Small intestine (tissue), 7 donors: ENCODE data around the gene NOL9. TPM values are rescaled to one million over a fixed set of nuclear protein-coding genes. Genes with fewer than 3 reads are reported as not detected.

Experiments
- DNase-seq, 2 donors: peaks; one replicate each; pipeline versions ENCODE4 v3.0.0 to v3.0.0-alpha.2; 2013
- FAIRE-seq: peaks from 2 replicates; lab custom pipeline; 2012; peaks lifted over from hg19 to GRCh38; lab: Jason Lieb, UNC
- H3K27ac ChIP-seq, 3 donors: one replicate each; pipeline ENCODE4 v1.5.1; 2013; ENCODE audit warnings: low read length in 2 of 3, mild to moderate bottlenecking in 2 of 3, control low read depth in 1 of 3, inconsistent platforms in 1 of 3, low read depth in 1 of 3, moderate library complexity in 1 of 3
- H3K27me3 ChIP-seq, 3 donors: one replicate each; pipeline ENCODE4 v1.6.1; 2013; ENCODE audit warnings: low read length in 3 of 3, inconsistent platforms in 1 of 3; ENCODE audit not compliant: control insufficient read depth in 3 of 3, insufficient read depth in 3 of 3
- H3K36me3 ChIP-seq, 3 donors: one replicate each; pipeline ENCODE4 v1.6.1; 2013; ENCODE audit warnings: low read length in 3 of 3, inconsistent platforms in 1 of 3, low read depth in 1 of 3, mild to moderate bottlenecking in 1 of 3, moderate library complexity in 1 of 3; ENCODE audit not compliant: control insufficient read depth in 3 of 3, insufficient read depth in 2 of 3
- H3K4me1 ChIP-seq, 3 donors: one replicate each; pipeline ENCODE4 v1.6.1; 2013; ENCODE audit warnings: low read length in 2 of 3, inconsistent platforms in 1 of 3, low read depth in 1 of 3, mild to moderate bottlenecking in 1 of 3, moderate library complexity in 1 of 3; ENCODE audit not compliant: control insufficient read depth in 3 of 3, insufficient read depth in 2 of 3
- H3K4me3 ChIP-seq, 3 donors: one replicate each; pipeline ENCODE4 v1.5.1; 2013; ENCODE audit warnings: low read length in 3 of 3, control low read depth in 1 of 3, inconsistent platforms in 1 of 3, low read depth in 1 of 3, mild to moderate bottlenecking in 1 of 3, moderate library complexity in 1 of 3
- H3K9me3 ChIP-seq, 2 donors: one replicate each; pipeline ENCODE4 v1.6.1; 2013; ENCODE audit warnings: low read depth in 1 of 2, low read length in 1 of 2; ENCODE audit not compliant: control insufficient read depth in 2 of 2, insufficient read depth in 1 of 2
- WGBS, 3 donors: extraction: QIAGEN DNeasy Blood & Tissue Kit; methylation state at CpG; one replicate each; pipeline ENCODE4 v1.1.7; 2013; 5-methylcytosine and 5-hydroxymethylcytosine counted together
- polyA plus RNA-seq, 4 donors: library from polyadenylated mRNA; stranded (reverse) in 3 of 4; unstranded in 1 of 4; fragments of 200-250 nt in 3 of 4; fragments of 120-200 nt in 1 of 4; gene quantifications; one replicate each; pipeline versions ENCODE4 v1.2.1 to v1.2.3, GENCODE V29; 2013
- donor health status: healthy with polysubstance abuse.
- donor health status: control.
- donor health status: control.
- donor health status: Bipolar disorder and iron deficiency.
- donor health status: healthy.

The NOL9 gene
- polyA plus RNA-seq, 4 donors: 1.6 to 12.1 (median 3.9) TPM

DNA sequence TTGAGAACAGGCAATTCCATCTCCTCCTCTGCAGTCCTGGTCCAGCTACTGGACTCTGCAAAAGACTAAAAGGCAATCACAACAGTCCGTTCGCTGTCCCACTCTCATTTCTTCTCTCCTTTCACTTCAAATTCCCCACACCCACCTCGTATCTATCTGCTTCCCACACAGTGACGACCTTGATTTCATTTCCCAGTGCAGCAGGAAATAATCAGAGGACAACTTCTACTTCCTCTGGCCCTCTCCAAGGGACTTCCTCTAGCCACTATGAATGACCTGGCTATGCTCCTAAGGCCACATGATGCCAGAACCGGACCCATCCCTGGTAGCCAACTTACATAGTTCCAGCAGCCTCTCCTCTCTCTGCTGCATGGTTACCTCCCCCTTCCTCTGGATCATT, 8.0 kb downstream of the NOL9 start:
- H3K9me3 ChIP-seq: no peaks in the 10 kb centered on the region
- no peak overlapping the region for H3K27ac ChIP-seq
- no peak for FAIRE-seq
- H3K4me1 ChIP-seq: no peaks in the 10 kb centered on the region
- 71 to 84% (median 76%) methylated on average over 5 of the region's 5 CpGs for WGBS, 3 donors
- no peak for DNase-seq
- peaks cover 6 to 62% (median 7%) of the 10 kb centered on the region in 3 donors for H3K36me3 ChIP-seq
- H3K27me3 ChIP-seq: no peaks in the 10 kb centered on the region
- H3K4me3 ChIP-seq: no peak overlapping the region

DNA sequence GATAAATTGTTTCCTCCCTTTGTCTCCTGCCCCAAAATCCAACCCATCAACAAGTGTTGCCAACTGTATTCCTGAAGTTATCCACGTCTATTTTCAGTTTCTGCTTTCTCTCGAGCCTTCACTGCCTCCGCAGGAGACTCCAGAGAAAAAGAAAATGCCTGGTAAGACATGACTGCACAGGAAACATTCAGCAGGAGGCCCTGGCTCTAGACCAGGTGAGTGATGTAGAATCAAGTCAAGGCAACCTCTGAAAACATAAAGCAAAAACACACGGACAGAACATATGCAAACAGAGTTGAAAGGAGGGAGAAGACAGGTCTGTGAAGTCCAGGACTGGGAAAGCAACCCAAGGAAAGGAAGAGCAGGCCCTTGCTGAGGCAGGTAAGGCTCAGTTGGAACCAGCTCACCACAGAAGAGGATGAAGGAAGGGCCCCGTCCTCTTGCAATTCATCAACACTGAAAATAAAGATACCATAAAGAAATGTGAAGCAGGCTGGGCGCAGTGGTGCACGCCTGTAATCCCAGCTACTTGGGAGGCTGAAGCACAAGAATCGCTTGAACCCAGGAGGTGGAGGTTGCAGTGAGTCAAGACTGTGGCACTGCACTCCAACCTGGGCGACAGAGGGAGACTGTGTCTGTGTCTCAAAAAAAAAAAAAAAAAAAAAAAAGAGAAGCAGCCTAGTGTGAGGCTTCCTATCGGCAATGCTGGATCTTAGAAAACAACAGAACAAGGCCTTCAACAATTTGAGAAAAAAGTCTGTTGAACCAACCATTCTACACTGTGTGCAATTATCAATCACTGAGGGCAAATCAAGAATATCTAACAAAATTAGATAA, 8.8 kb downstream of the NOL9 start:
- DNase-seq: no peak
- Histone ChIP-seq H3K4me3 (no peak overlapping the region), H3K27ac (no peak overlapping the region), H3K9me3 (no peaks in the 10 kb centered on the region), H3K4me1 (no peaks in the 10 kb centered on the region), H3K36me3 (peaks cover 6 to 62% (median 12%) of the 10 kb centered on the region in 3 donors), H3K27me3 (no peaks in the 10 kb centered on the region)
- 68 to 80% (median 70%) methylated on average over 10 of the region's 10 CpGs for WGBS, 3 donors
- FAIRE-seq: no peak

DNA sequence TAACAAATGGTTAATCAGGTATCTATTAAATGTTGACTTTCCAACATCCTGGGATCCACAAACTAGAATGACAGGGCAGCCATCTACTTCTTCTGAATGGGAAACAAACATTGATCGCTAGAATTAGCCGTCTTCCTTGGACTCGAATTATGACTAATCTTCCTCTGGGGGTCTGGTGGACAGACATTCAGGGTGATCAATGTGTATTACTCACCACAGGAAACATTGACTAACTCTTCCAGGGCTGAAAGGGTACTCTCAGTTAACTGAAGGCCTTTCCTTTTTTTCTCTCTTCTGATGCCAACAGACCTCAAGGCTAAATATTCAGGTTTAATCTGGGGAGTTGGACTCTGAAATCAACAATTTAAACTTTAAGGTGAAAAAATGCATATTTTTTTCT, 9.5 kb downstream of the NOL9 start:
- Histone ChIP-seq H3K4me1 (no peaks in the 10 kb centered on the region), H3K27me3 (no peaks in the 10 kb centered on the region), H3K36me3 (peaks cover 3 to 61% (median 15%) of the 10 kb centered on the region in 3 donors), H3K9me3 (no peaks in the 10 kb centered on the region), H3K4me3 (no peak overlapping the region), H3K27ac (no peak overlapping the region)
- no peak for FAIRE-seq
- WGBS, 3 donors: 79 to 91% (median 79%) methylated on average over 3 of the region's 3 CpGs
- DNase-seq: no peak

DNA sequence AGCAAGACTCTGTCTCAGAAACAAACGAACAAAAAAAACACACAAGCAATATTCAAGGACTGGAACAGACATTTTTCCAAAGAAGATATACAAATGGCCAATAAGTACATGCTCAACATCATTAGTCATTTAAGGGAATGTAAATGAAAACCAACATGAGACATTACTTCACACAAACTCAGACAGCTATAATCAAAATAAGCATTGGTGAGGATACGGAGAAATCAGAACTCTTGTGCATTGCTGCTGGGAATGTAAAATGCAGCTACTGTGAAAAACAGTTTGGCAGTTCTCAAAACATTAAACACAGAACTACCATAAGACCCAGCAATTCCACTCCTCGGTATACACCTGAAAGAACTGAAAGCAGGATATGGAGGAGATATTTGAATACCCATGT, 15.4 kb downstream of the NOL9 start:
- 61 to 69% (median 61%) methylated on average over 3 of the region's 3 CpGs for WGBS, 3 donors
- H3K36me3 ChIP-seq: peaks cover 5 to 37% (median 7%) of the 10 kb centered on the region in 3 donors
- H3K4me3 ChIP-seq: no peak overlapping the region
- no peaks in the 10 kb centered on the region for H3K9me3 ChIP-seq
- no peak overlapping the region for H3K27ac ChIP-seq
- no peaks in the 10 kb centered on the region for H3K27me3 ChIP-seq
- DNase-seq: no peak
- no peak for FAIRE-seq
- H3K4me1 ChIP-seq: no peaks in the 10 kb centered on the region

DNA sequence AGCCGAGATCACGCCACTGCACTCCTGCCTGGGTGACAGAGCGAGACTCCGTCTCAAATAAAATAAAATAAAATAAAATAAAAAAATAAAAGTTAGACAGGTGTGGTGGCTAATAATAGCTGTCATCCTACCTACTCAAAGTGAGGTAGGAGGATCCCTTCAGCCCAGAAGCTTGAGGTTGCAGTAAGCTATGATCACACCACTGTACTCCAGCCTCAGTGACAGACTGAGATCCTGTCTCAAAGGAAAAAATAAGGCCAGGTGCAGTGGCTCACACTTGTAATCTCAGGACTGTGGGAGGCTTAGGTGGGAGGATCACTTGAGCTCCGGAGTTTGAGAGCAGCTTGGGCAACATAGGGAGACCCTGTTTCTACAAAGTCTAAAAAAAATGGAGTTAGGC, 18.0 kb downstream of the NOL9 start:
- Histone ChIP-seq H3K36me3 (peaks cover 12 to 42% (median 13%) of the 10 kb centered on the region in 3 donors), H3K4me1 (no peaks in the 10 kb centered on the region), H3K27me3 (no peaks in the 10 kb centered on the region), H3K9me3 (no peaks in the 10 kb centered on the region), H3K27ac (no peak overlapping the region), H3K4me3 (no peak overlapping the region)
- no peak for DNase-seq
- 76 to 88% (median 87%) methylated on average over 5 of the region's 5 CpGs for WGBS, 3 donors
- FAIRE-seq: no peak

DNA sequence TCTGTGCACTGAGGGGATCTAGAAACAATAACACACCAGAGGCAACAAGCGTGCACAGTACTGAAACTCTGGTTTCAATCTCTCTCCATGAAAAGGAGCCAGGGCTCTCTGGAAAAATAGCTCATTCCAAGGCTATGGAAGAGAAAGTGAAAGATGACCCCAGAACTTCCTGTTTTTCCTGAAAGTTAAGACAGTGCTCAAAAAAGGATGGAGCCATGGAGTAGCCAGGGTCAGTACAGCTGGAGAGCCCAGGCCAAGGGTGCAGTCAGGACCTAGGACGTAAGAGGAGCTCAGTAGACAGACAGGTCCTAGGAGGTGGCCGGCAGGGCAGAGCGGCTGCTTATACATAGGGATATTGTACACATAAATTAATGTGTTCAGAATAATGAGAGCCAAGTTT, 19.1 kb downstream of the NOL9 start:
- WGBS, 3 donors: 91 to 96% (median 91%) methylated on average over 4 of the region's 4 CpGs
- no peak for DNase-seq
- H3K27ac ChIP-seq: no peak overlapping the region
- no peak for FAIRE-seq
- H3K9me3 ChIP-seq: no peaks in the 10 kb centered on the region
- H3K36me3 ChIP-seq: peaks cover 5 to 39% (median 12%) of the 10 kb centered on the region in 3 donors
- no peaks in the 10 kb centered on the region for H3K4me1 ChIP-seq
- no peaks in the 10 kb centered on the region for H3K27me3 ChIP-seq
- no peak overlapping the region for H3K4me3 ChIP-seq

DNA sequence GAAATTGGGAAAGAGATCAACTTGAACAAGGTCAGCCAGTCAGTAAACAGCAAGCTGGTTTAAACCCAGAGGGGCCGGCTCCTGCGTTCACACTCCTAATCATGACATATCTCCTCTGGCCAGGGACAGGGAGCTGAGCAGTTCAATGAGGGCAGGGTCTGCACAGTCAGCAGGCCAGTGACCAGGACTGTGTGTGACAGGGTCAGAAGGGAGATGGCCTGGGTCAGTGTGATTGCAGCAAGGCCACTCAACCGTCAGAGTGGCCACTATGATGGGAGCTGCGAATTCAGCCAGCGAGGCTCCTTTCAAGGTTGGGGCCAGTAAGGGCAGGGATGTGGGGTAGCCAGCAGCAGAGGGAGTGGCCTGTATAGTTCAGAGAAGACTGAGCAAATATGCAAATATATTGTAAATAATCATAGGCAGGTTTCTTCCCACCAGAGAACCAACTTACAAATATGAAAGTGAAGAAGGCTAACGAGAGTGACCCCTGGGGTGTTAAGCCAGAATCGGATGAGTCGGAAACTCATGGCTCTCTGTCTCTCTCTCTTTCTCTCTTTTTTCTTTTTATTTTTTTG, 20.0 kb downstream of the NOL9 start:
- WGBS, 3 donors: 92 to 95% (median 92%) methylated on average over 8 of the region's 8 CpGs
- Histone ChIP-seq H3K27me3 (no peaks in the 10 kb centered on the region), H3K27ac (no peak overlapping the region), H3K4me3 (no peak overlapping the region), H3K36me3 (peaks cover 5 to 39% (median 12%) of the 10 kb centered on the region in 3 donors), H3K4me1 (no peaks in the 10 kb centered on the region), H3K9me3 (no peaks in the 10 kb centered on the region)
- DNase-seq: no peak
- no peak for FAIRE-seq

DNA sequence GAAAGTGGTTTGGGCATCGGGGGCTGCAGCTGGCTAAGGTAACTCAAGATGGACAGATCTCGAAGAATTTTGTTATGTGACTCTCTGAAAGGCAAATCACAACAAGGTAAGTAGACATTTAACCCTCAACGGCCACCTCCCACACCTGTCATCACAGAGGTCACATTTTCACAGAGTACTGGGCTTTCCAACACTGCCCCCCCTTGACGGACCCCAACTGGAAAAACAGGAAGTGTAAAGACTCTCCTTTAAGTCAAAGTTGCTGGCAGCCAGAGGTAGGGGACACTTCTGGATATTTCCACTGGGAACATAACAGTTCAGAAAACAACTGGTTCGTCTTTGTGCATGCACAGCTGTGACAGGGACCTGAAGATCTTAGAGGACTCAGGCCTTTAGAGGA, 22.3 kb downstream of the NOL9 start:
- Histone ChIP-seq H3K4me1 (no peaks in the 10 kb centered on the region), H3K36me3 (peaks cover 8 to 52% (median 14%) of the 10 kb centered on the region in 3 donors), H3K9me3 (no peaks in the 10 kb centered on the region), H3K4me3 (no peak overlapping the region), H3K27me3 (no peaks in the 10 kb centered on the region), H3K27ac (no peak overlapping the region)
- WGBS, 3 donors: 87 to 93% (median 89%) methylated on average over 5 of the region's 5 CpGs
- FAIRE-seq (no peak), DNase-seq (no peak)
